Renal cortex interstitium (tissue), 3 donors: ENCODE results near the gene KEAP1. TPM values are rescaled to one million over a fixed set of nuclear protein-coding genes. Genes with fewer than 3 reads are reported as not detected.

ENCODE experiments used
- polyA plus RNA-seq, 3 donors: library from polyadenylated mRNA; unstranded; fragments of 120-200 nt; gene quantifications; one replicate each; pipeline ENCODE4 v1.2.1, GENCODE V29; 2013; ENCODE audit not compliant: insufficient read length in 3 of 3

The KEAP1 gene
- polyA plus RNA-seq, 3 donors: 56.6 to 89.6 (median 75.2) TPM

Other genes starting within 250 kb of the KEAP1 start
- gene ICAM1, start 232.2 kb downstream of the KEAP1 start, polyA plus RNA-seq: 1 to 10 TPM; 5.3 to 6.7 (median 6.7) TPM
- under 1 TPM; 0.22 to 0.44 (median 0.24) TPM for gene ICAM4, start 216.4 kb downstream of the KEAP1 start, polyA plus RNA-seq
- under 1 TPM; 0.12 to 0.42 (median 0.24) TPM for gene ICAM5, start 213.4 kb downstream of the KEAP1 start, polyA plus RNA-seq
- 1 to 10 TPM; 5.6 to 9.7 (median 6.3) TPM for gene ZGLP1, start 193.5 kb downstream of the KEAP1 start, polyA plus RNA-seq
- 10 to 100 TPM; 14.5 to 23.3 (median 20.6) TPM for gene FDX2, start 187.3 kb downstream of the KEAP1 start, polyA plus RNA-seq
- gene RAVER1, start 169.8 kb downstream of the KEAP1 start, polyA plus RNA-seq: 10 to 100 TPM; 21.0 to 38.9 (median 37.3) TPM
- gene ICAM3, start 163.7 kb downstream of the KEAP1 start, polyA plus RNA-seq: 10 to 100 TPM in 1 of 3 donors, 1 to 10 TPM in 2; 8.2 to 10.4 (median 10.0) TPM
- gene TYK2, start 122.8 kb downstream of the KEAP1 start, polyA plus RNA-seq: 100 to 1,000 TPM; 101 to 151 (median 123) TPM
- gene CDC37, start 99.8 kb downstream of the KEAP1 start, polyA plus RNA-seq: 100 to 1,000 TPM; 132 to 185 (median 178) TPM
- 1 to 10 TPM; 1.9 to 5.1 (median 2.1) TPM for gene PDE4A, start 82.8 kb downstream of the KEAP1 start, polyA plus RNA-seq
- gene S1PR5, start 14.1 kb upstream of the KEAP1 start, polyA plus RNA-seq: 1 to 10 TPM in 2 of 3 donors, under 1 TPM in 1; 0.78 to 1.5 (median 1.2) TPM
- gene ATG4D, start 40.5 kb upstream of the KEAP1 start, polyA plus RNA-seq: 10 to 100 TPM; 24.2 to 33.0 (median 30.4) TPM
- gene KRI1, start 62.7 kb upstream of the KEAP1 start, polyA plus RNA-seq: 10 to 100 TPM; 33.8 to 36.7 (median 34.4) TPM
- gene CDKN2D, start 65.6 kb upstream of the KEAP1 start, polyA plus RNA-seq: 10 to 100 TPM in 2 of 3 donors, 1 to 10 TPM in 1; 7.9 to 12.5 (median 10.7) TPM
- gene AP1M2, start 84.0 kb upstream of the KEAP1 start, polyA plus RNA-seq: 10 to 100 TPM; 34.9 to 55.7 (median 38.7) TPM
- 100 to 1,000 TPM; 175 to 191 (median 187) TPM for gene SLC44A2, start 122.2 kb upstream of the KEAP1 start, polyA plus RNA-seq
- 100 to 1,000 TPM; 295 to 328 (median 301) TPM for gene ILF3, start 151.0 kb upstream of the KEAP1 start, polyA plus RNA-seq
- 10 to 100 TPM; 46.1 to 80.7 (median 64.8) TPM for gene QTRT1, start 198.1 kb upstream of the KEAP1 start, polyA plus RNA-seq
- 100 to 1,000 TPM; 117 to 168 (median 128) TPM for gene DNM2, start 214.7 kb upstream of the KEAP1 start, polyA plus RNA-seq